Measurements from ENCODE around the gene SIPA1L3. TPM values are rescaled to one million over a fixed set of nuclear protein-coding genes. Genes with fewer than 3 reads are reported as not detected.

Gene SIPA1L3
- total and polyA plus RNA-seq, 10 of the 15 experiments (the other 5 are each of a cell fraction or from before 2014, with no cell fraction given), result 0.24 to 66.2 (median 19.1) TPM

- DNase-seq (ENCODE audit: low read depth, low spot score), result no peak
- ATAC-seq, result no peak
- Histone ChIP-seq H3K27me3 (replicated peaks in 1 of 2; ENCODE audit: control insufficient read depth in 2 of 2, insufficient read depth in 2 of 2, low read length in 1 of 2) (no peaks in the 10 kb centered on the region), H3K79me2 (ENCODE audit: control insufficient read depth, insufficient read depth, low read length) (peaks cover 75% of the 10 kb centered on the region), H3K9ac (ENCODE audit: control insufficient read depth, insufficient read depth, low read length) (peak overlapping the region; percentile 62), H3K4me1 (ENCODE audit: control insufficient read depth, insufficient read depth, low read length) (peaks cover 49% of the 10 kb centered on the region), H4K20me1 (ENCODE audit: control insufficient read depth, insufficient read depth) (no peaks in the 10 kb centered on the region), H2AFZ (ENCODE audit: control insufficient read depth, low read depth, low read length) (no peak overlapping the region), H3K4me2 (ENCODE audit: control insufficient read depth, insufficient read depth) (peak overlapping the region; percentile 86), H3K4me3 (0 out of 2 replicates have a peak overlapping the region, but pooled peaks have one; percentile 38), H3K36me3 (ENCODE audit: control insufficient read depth in 2 of 2, insufficient read depth in 2 of 2, low read length in 1 of 2) (peaks cover 0 to 5% of the 10 kb centered on the region in 2 experiments; a peak in 3 of 4 replicates), H3K9me3 (replicated peaks; ENCODE audit: control insufficient read depth, insufficient read depth, low read length) (no peaks in the 10 kb centered on the region; the same call in 2 of the 3 replicates), H3K27ac (ENCODE audit: control insufficient read depth, insufficient read depth) (peak overlapping the region; percentile 95)
- TF ChIP-seq E4F1 (IDR thresholded peaks at IDR 0.05; ENCODE audit: borderline replicate concordance, partially characterized antibody) (no peak), PAX5 (IDR thresholded peaks at IDR 0.05; ENCODE audit: borderline replicate concordance, low read depth, low read length) (0 out of 2 replicates have a peak, but pooled peaks have one; percentile 15), IRF5 (IDR thresholded peaks at IDR 0.05; ENCODE audit: borderline replicate concordance) (no peak)
- intact Hi-C loops (cut with micrococcal nuclease; ENCODE audit: unreplicated experiment) (no loop called here), in situ Hi-C loops (cut with MboI) (no loop called here)
- no peak for FAIRE-seq
- BruUV-seq (replicated peaks), result no TSS peak
- ChIA-PET SMC1A (ENCODE audit: uncharacterized antibody, unreplicated experiment) (interaction anchor here (0.7 to 6.9 kb wide), 8 partner anchors 11 to 73 kb away, joined by 3 to 48 read pairs (median 6); partner anchors contain the start of gene SIPA1L3), CTCF (interaction anchor here (0.6 to 1.4 kb wide), 4 partner anchors 53 to 78 kb away, joined by 3 to 9 read pairs (median 4); no protein-coding TSS in a partner anchor), POLR2A (interaction anchor here (0.7 to 1.5 kb wide), 8 partner anchors 17 to 73 kb away, joined by 3 to 5 read pairs (median 3); no protein-coding TSS in a partner anchor), RAD21 (ENCODE audit: unreplicated experiment) (interaction anchor here (0.6 to 3.8 kb wide), 7 partner anchors 18 to 73 kb away, joined by 3 to 26 read pairs (median 4); partner anchors contain the start of genes SIPA1L3 and WDR87)
- WGBS (ENCODE audit: insufficient coverage, insufficient replicate concordance, low lambda C conversion rate, missing lambda C conversion rate), result 48% methylated on average over 12 of the region's 12 CpGs
Observed at GRCh38 chr19:37980419-37981170, 73.6 kb downstream of the SIPA1L3 start.

All from GM12878 (cell line).